CD4-positive, alpha-beta T cell treated with Interleukin-12 subunit alpha and Interleukin-12 subunit beta, for 1 hour (primary cell): ENCODE data around the gene OR4S1.
"Not testable (repeated sequence)": the region's sequence is repeated elsewhere in the genome, so short reads cannot be mapped to it uniquely, and the experiment has no call there.

Experiments
- DNase-seq: peaks from one replicate; pipeline ENCODE4 v3.0.0-alpha.2; 2020

Gene OR4S1

GRCh38 chr11:48305923-48306322, at the start of gene OR4S1:
Gene OR4S1, plus strand, starts transcription at chr11:48306223. Its CDS starts 0 bp downstream, at chr11:48306223.
- DNase-seq, result no peak

- no peak for DNase-seq
Measured at GRCh38 chr11:48261600-48261999, 44.4 kb upstream of the OR4S1 start.

- DNase-seq, result no peak
Measured at GRCh38 chr11:48263423-48263911, 42.6 kb upstream of the OR4S1 start, which contains the start of gene OR4X1. Gene OR4X1, plus strand, starts transcription at chr11:48263861. Its CDS starts 0 bp downstream, at chr11:48263861.

GRCh38 chr11:48270621-48271020, 35.4 kb upstream of the OR4S1 start:
- no peak for DNase-seq

- no peak for DNase-seq
Measured at GRCh38 chr11:48272606-48273005, 33.4 kb upstream of the OR4S1 start.

GRCh38 chr11:48307760-48308386, 1.9 kb downstream of the OR4S1 start:
- DNase-seq, result peak; percentile 67

GRCh38 chr11:48313590-48313989, 7.6 kb downstream of the OR4S1 start:
- DNase-seq, result not testable (repeated sequence)

- not testable (repeated sequence) for DNase-seq
Measured at GRCh38 chr11:48319813-48320212, 13.8 kb downstream of the OR4S1 start.

GRCh38 chr11:48324620-48325019, 18.6 kb downstream of the OR4S1 start, which contains the start of gene OR4C3:
Gene OR4C3, plus strand, starts transcription at chr11:48324920. Its CDS starts 102 bp downstream, at chr11:48325022.
- not testable (repeated sequence) for DNase-seq

- DNase-seq, result peak; percentile 47
Measured at GRCh38 chr11:48341466-48341865, 35.4 kb downstream of the OR4S1 start.

- not testable (repeated sequence) for DNase-seq
Measured at GRCh38 chr11:48342505-48342904, 36.5 kb downstream of the OR4S1 start.

- DNase-seq, result peak; percentile 18
Measured at GRCh38 chr11:48346286-48346685, 40.3 kb downstream of the OR4S1 start.

GRCh38 chr11:48354013-48354412, 48.0 kb downstream of the OR4S1 start:
- DNase-seq, result no peak

GRCh38 chr11:48354677-48355076, 48.7 kb downstream of the OR4S1 start:
- no peak for DNase-seq
